Gastrocnemius medialis (tissue), 4 donors: ENCODE measurements around the gene PRIM1.
"Not testable (repeated sequence)": the region's sequence is repeated elsewhere in the genome, so short reads cannot be mapped to it uniquely, and the experiment has no call there.

Source experiments
- POLR2A ChIP-seq, 2 donors: fragments of 450-650 bp; IDR thresholded peaks; one replicate each; pipeline ENCODE4 v1.6.1; 2017; ENCODE audit warnings: antibody characterized with exemption in 2 of 2, mild to moderate bottlenecking in 2 of 2, moderate library complexity in 2 of 2
- TF ChIP-seq, protein P1 (sequence below), 5 experiments: fragments of 450-650 bp in 3 of 5; fragments of 200-600 bp in 2 of 5; sonication (generic) in 2 of 5; IDR thresholded peaks in 4 of 5; conservative IDR thresholded peaks in 1 of 5; 1 replicate in 4 of 5; 2 replicates in 1 of 5; pipeline ENCODE4 v1.5.1; 2016 to 2019; ENCODE audit warnings: antibody characterized with exemption in 5 of 5, mild to moderate bottlenecking in 3 of 5, moderate library complexity in 3 of 5

DNA sequence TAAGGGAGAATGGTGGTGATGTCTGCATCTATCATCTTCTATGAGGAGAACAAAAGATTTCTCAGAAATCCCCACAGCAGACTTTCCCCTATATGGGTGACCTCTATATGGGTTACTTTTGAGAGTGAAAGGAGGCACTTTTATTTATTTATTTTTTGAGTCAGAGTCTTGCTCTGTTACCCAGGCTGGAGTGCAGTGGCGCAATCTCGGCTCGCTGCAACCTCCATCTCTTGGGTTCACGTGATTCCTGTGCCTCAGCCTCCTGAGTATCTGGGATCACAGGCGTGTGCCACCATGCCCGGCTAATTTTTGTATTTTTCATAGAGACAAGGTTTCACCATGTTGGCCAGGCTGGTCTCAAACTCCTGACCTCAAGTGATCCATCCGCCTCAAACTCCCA lies 41.0 kb upstream of the PRIM1 start:
- TF ChIP-seq, protein P1, sequence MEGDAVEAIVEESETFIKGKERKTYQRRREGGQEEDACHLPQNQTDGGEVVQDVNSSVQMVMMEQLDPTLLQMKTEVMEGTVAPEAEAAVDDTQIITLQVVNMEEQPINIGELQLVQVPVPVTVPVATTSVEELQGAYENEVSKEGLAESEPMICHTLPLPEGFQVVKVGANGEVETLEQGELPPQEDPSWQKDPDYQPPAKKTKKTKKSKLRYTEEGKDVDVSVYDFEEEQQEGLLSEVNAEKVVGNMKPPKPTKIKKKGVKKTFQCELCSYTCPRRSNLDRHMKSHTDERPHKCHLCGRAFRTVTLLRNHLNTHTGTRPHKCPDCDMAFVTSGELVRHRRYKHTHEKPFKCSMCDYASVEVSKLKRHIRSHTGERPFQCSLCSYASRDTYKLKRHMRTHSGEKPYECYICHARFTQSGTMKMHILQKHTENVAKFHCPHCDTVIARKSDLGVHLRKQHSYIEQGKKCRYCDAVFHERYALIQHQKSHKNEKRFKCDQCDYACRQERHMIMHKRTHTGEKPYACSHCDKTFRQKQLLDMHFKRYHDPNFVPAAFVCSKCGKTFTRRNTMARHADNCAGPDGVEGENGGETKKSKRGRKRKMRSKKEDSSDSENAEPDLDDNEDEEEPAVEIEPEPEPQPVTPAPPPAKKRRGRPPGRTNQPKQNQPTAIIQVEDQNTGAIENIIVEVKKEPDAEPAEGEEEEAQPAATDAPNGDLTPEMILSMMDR (IDR thresholded peaks at IDR 0.05 in 4 of 5, conservative IDR thresholded peaks at IDR 0.05 in 1 of 5) = not testable (repeated sequence)
- TF ChIP-seq POLR2A (IDR thresholded peaks at IDR 0.05) = not testable (repeated sequence)
